Thyroid gland (tissue), 4 donors: ENCODE data around the gene RPS15. TPM values are rescaled to one million over a fixed set of nuclear protein-coding genes. Genes with fewer than 3 reads are reported as not detected.

Source experiments
- DNase-seq, 2 donors: peaks; one replicate each; pipeline ENCODE4 v3.0.0-alpha.2; 2019
- H3K27ac ChIP-seq, 3 donors: fragments of 200-600 bp; sonication (generic); 1 replicate in 2 of 3; 2 replicates in 1 of 3; pipeline ENCODE4 v1.5.1; 2016 to 2019; ENCODE audit warnings: mild to moderate bottlenecking in 1 of 3, moderate library complexity in 1 of 3
- H3K27me3 ChIP-seq: fragments of 200-600 bp; sonication (generic); one replicate; pipeline ENCODE4 v1.5.1; 2019
- H3K36me3 ChIP-seq, 2 donors: fragments of 200-600 bp; sonication (generic); one replicate each; pipeline ENCODE4 v1.5.1; 2016 to 2019
- H3K4me1 ChIP-seq, 2 donors: fragments of 200-600 bp; sonication (generic); one replicate each; pipeline ENCODE4 v1.5.1; 2017 to 2019
- H3K4me3 ChIP-seq, 3 donors: fragments of 200-600 bp; sonication (generic); replicated peaks in 1 of 3; 1 replicate in 2 of 3; 2 replicates in 1 of 3; pipeline ENCODE4 v1.5.1; 2016; ENCODE audit warnings: mild to moderate bottlenecking in 1 of 3
- H3K9me3 ChIP-seq: fragments of 200-600 bp; sonication (generic); one replicate; pipeline ENCODE4 v1.5.1; 2017
- CTCF ChIP-seq, 6 experiments: fragments of 200-600 bp in 3 of 6; fragments of 450-650 bp in 3 of 6; sonication (generic) in 3 of 6; IDR thresholded peaks; one replicate each; pipeline ENCODE4 v1.5.1; 2016 to 2019; ENCODE audit warnings: antibody characterized with exemption in 6 of 6, mild to moderate bottlenecking in 2 of 6, inconsistent platforms in 1 of 6, moderate library complexity in 1 of 6
- POLR2A ChIP-seq, 2 donors: fragments of 450-650 bp; IDR thresholded peaks; one replicate each; pipeline ENCODE4 v1.6.1; 2017; ENCODE audit warnings: antibody characterized with exemption in 2 of 2, mild to moderate bottlenecking in 2 of 2, moderate library complexity in 1 of 2
- WGBS, 2 donors: methylation state at CpG; one replicate each; pipeline ENCODE4 v1.1.5; 2017; 5-methylcytosine and 5-hydroxymethylcytosine counted together
- intact Hi-C: fragments of 100-400 bp; cut with DNase I; formaldehyde crosslinking; loops from one replicate; pipeline ENCODE4 v1.15.1; 2023
- total RNA-seq, 4 donors: library from RNA; depleted of rRNA; stranded (reverse); fragments of >200 nt; gene quantifications; one replicate each; pipeline ENCODE4 v1.2.3, GENCODE V29; 2016

Gene RPS15
- total RNA-seq, 4 donors from 2014 or later: 1,760 to 2,977 (median 2,488) TPM

GRCh38 chr19:1395194-1396018 lies 42.8 kb upstream of the RPS15 start:
- no peak for DNase-seq
- no peak for TF ChIP-seq CTCF (IDR thresholded peaks at IDR 0.05)
- TF ChIP-seq POLR2A (IDR thresholded peaks at IDR 0.05): no peak
- no peak overlapping the region for H3K4me3 ChIP-seq
- H3K27me3 ChIP-seq: no peaks in the 10 kb centered on the region
- no peaks in the 10 kb centered on the region for H3K9me3 ChIP-seq
- H3K27ac ChIP-seq: no peak overlapping the region
- intact Hi-C loops: no loop called here
- peaks cover 2 to 10% of the 10 kb centered on the region in 2 donors for H3K4me1 ChIP-seq
- H3K36me3 ChIP-seq: peaks cover 26 to 30% of the 10 kb centered on the region in 2 donors
- 85 to 92% methylated on average over 10 to 38 of the region's 52 CpGs for WGBS, 2 donors

GRCh38 chr19:1396019-1396767 lies 42.0 kb upstream of the RPS15 start:
- no peak for DNase-seq
- Histone ChIP-seq H3K4me3 (no peak overlapping the region), H3K36me3 (peaks cover 20 to 25% of the 10 kb centered on the region in 2 donors), H3K27me3 (no peaks in the 10 kb centered on the region), H3K27ac (no peak overlapping the region), H3K9me3 (no peaks in the 10 kb centered on the region), H3K4me1 (peaks cover 10 to 18% of the 10 kb centered on the region in 2 donors)
- intact Hi-C loops: no loop called here
- TF ChIP-seq CTCF (IDR thresholded peaks at IDR 0.05): no peak
- TF ChIP-seq POLR2A (IDR thresholded peaks at IDR 0.05): no peak
- WGBS, 2 donors: 53 to 71% methylated on average over 11 to 25 of the region's 25 CpGs

- peaks cover 16 to 17% of the 10 kb centered on the region in 2 donors for H3K36me3 ChIP-seq
- H3K27me3 ChIP-seq: no peaks in the 10 kb centered on the region
- no peaks in the 10 kb centered on the region for H3K9me3 ChIP-seq
- H3K4me3 ChIP-seq: no peak overlapping the region
- TF ChIP-seq POLR2A (IDR thresholded peaks at IDR 0.05): no peak
- no peak for TF ChIP-seq CTCF (IDR thresholded peaks at IDR 0.05)
- intact Hi-C loops: no loop called here
- H3K4me1 ChIP-seq: peaks cover 10 to 18% of the 10 kb centered on the region in 2 donors
- WGBS, 2 donors: 62 to 88% methylated on average over 12 to 37 of the region's 42 CpGs
- no peak for DNase-seq
- no peak overlapping the region for H3K27ac ChIP-seq
These were observed 41.2 kb upstream of the RPS15 start for GRCh38 chr19:1396768-1397679.

- Histone ChIP-seq H3K4me3 (no peak overlapping the region), H3K9me3 (no peaks in the 10 kb centered on the region), H3K36me3 (peaks cover 8 to 10% of the 10 kb centered on the region in 2 donors), H3K27ac (no peak overlapping the region), H3K4me1 (peaks cover 10 to 18% of the 10 kb centered on the region in 2 donors), H3K27me3 (no peaks in the 10 kb centered on the region)
- intact Hi-C loops: no loop called here
- 87% methylated on average over 7 to 9 of the region's 9 CpGs for WGBS, 2 donors
- TF ChIP-seq CTCF (IDR thresholded peaks at IDR 0.05) (no peak), POLR2A (IDR thresholded peaks at IDR 0.05) (no peak)
- DNase-seq: no peak
These were observed 40.4 kb upstream of the RPS15 start for GRCh38 chr19:1397838-1398237.
